Heart left ventricle (tissue), 16 donors: ENCODE data around the gene ACYP1. TPM values are rescaled to one million over a fixed set of nuclear protein-coding genes. Genes with fewer than 3 reads are reported as not detected.

Source experiments
- ATAC-seq, 4 donors: fragments of 200-7000 bp; cut with Tn5 transposase; one replicate each; pipeline ENCODE4 v1.9.1; 2020 to 2022; ENCODE audit warnings: moderate library complexity in 4 of 4, mild to moderate bottlenecking in 3 of 4, moderate number of reproducible peaks in 1 of 4
- DNase-seq, 5 donors: peaks; one replicate each; pipeline ENCODE4 v3.0.0-alpha.2; 2020
- H3K27ac ChIP-seq, 12 donors: fragments of 200-600 bp; sonication (generic) in 4 of 12; one replicate each; pipeline versions ENCODE4 v1.5.0 to v1.8.0; 2016 to 2022; ENCODE audit warnings: mild to moderate bottlenecking in 2 of 12
- H3K27me3 ChIP-seq, 9 donors: fragments of 200-600 bp; sonication (generic) in 2 of 9; one replicate each; pipeline versions ENCODE4 v1.5.1 to v1.8.0; 2016 to 2022; ENCODE audit warnings: mild to moderate bottlenecking in 3 of 9
- H3K36me3 ChIP-seq, 9 donors: fragments of 200-600 bp; sonication (generic) in 2 of 9; one replicate each; pipeline versions ENCODE4 v1.5.0 to v1.8.0; 2018 to 2022; ENCODE audit warnings: mild to moderate bottlenecking in 2 of 9
- H3K4me1 ChIP-seq, 12 donors: fragments of 200-600 bp; sonication (generic) in 4 of 12; one replicate each; pipeline versions ENCODE4 v1.5.0 to v1.8.0; 2016 to 2022; ENCODE audit warnings: mild to moderate bottlenecking in 3 of 12
- H3K4me3 ChIP-seq, 12 donors: fragments of 200-600 bp; sonication (generic) in 4 of 12; one replicate each; pipeline versions ENCODE4 v1.5.0 to v1.8.0; 2017 to 2022; ENCODE audit warnings: mild to moderate bottlenecking in 9 of 12, moderate library complexity in 4 of 12
- H3K9me3 ChIP-seq, 12 donors: fragments of 200-600 bp; sonication (generic) in 4 of 12; one replicate each; pipeline versions ENCODE4 v1.5.0 to v1.8.0; 2016 to 2022; ENCODE audit warnings: mild to moderate bottlenecking in 1 of 12
- POLR2A ChIP-seq, 2 donors: fragments of 450-650 bp; IDR thresholded peaks; one replicate each; pipeline ENCODE4 v1.6.1; 2017; ENCODE audit warnings: antibody characterized with exemption in 2 of 2, mild to moderate bottlenecking in 2 of 2, moderate library complexity in 2 of 2
- WGBS, 4 donors: extraction: QIAGEN DNeasy Blood & Tissue Kit in 2 of 4; methylation state at CpG; one replicate each; pipeline versions ENCODE4 v1.1.5 to v1.1.7; 2013 to 2018; 5-methylcytosine and 5-hydroxymethylcytosine counted together
- intact Hi-C, 10 donors: fragments of 100-400 bp; cut with DNase I; formaldehyde crosslinking; loops; one replicate each; pipeline versions ENCODE4 v1.11.1 to v1.14.2; 2022
- polyA plus RNA-seq, 2 donors: library from polyadenylated mRNA; stranded (reverse); fragments of 200-250 nt; gene quantifications; one replicate each; pipeline ENCODE4 v1.2.3, GENCODE V29; 2013
- total RNA-seq, 9 donors: library from RNA; depleted of rRNA in 2 of 9; stranded (reverse); fragments of >200 nt in 2 of 9; fragmentation: NEBNext Ultra II Directional in 3 of 9; extraction: Animal tissue kit (Norgen Biotek cat#: 25700) in 3 of 9; gene quantifications; one replicate each; pipeline versions ENCODE4 v1.1.0 to v1.2.4, GENCODE V29; 2016 to 2023
- TF ChIP-seq, protein P1 (sequence below), 12 donors: fragments of 200-600 bp; sonication (generic) in 4 of 12; IDR thresholded peaks; one replicate each; pipeline versions ENCODE4 v1.5.0 to v1.8.0; 2018 to 2022; ENCODE audit warnings: antibody characterized with exemption in 12 of 12, mild to moderate bottlenecking in 5 of 12
- donor health status: ischemic (EF 13 %, LVEDD 7.1; RV severe dilation, severe dysfunction).
- donor health status: healthy with polysubstance abuse.
- donor health status: DM: no; HTN: yes; CAD: no.
- donor health status: DM: no; HTN: no; CAD: no.
- donor health status: ischemic (EF 25% LVEDD 6.9; RV normal size, moderate dysfunction).
- donor health status: ischemic (EF 25% LVEDD 5.7; RV mildly dilated, moderate dysfunction).
- donor health status: healthy.
- donor health status: DM: yes; HTN: yes; CAD: no.
- donor health status: ischemic (EF 35%, LVEDD 5.7; RV mildly dilated, moderate dysfunction).
- donor health status: nonischemic (EF 11% LVEDD 7.7; RV severe dilation, severe dysfunction).
- donor health status: DM: yes; HTN: yes; CAD: no.
- donor health status: PGD.
- donor health status: ischemic (EF 29% LVEDD 5.4; RV normal size, mild dysfunction).
- donor health status: nonischemic (EF 23%, LVEDD 6.1; RV moderate dilation, normal function).

ACYP1 gene
- total and polyA plus RNA-seq, 11 donors, result 6.7 to 20.0 (median 11.4) TPM

DNA sequence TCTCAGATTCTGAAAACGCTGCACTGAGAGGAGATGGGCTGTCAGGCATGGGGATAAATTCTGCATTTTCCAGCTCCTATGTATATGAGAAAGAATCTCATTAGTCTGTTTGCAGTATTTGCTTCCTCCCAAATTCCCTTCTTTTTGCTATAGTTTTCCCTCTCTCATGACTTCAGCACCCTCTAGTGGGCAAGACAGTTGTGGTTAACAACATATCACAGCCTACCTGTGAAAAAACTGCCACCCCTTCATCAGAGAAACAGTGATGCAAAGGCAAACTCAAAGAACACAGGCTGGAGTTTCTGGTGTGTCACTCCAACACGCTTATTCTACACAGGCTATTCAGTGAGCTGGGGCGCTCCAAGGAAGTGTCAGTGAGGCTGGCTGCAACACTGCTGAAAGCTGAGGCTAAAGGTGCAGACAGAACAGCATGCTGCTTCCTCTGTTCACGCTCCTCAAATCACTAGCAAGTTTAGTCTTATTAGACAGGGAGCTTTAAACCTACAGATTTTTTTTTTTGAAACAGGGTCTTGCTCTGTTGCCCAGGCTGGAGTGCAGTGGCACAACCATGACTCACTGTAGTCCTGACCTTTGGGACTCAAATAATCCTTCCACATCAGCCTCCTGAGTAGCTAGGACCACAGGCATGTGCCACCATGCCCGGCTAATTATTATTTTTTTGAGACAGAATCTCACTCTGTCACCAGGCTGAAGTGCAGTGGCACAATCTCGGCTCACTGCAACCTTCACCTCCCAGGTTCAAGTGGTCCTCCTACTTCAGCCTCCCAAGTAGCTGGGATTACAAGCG lies 24.9 kb upstream of the ACYP1 start:
- Histone ChIP-seq H3K4me1 (no peaks in the 10 kb centered on the region), H3K4me3 (no peak overlapping the region), H3K9me3 (no peaks in the 10 kb centered on the region), H3K27ac (no peak overlapping the region), H3K36me3 (peaks cover 0 to 99% (median 94%) of the 10 kb centered on the region in 9 donors), H3K27me3 (no peaks in the 10 kb centered on the region)
- TF ChIP-seq, protein P1, sequence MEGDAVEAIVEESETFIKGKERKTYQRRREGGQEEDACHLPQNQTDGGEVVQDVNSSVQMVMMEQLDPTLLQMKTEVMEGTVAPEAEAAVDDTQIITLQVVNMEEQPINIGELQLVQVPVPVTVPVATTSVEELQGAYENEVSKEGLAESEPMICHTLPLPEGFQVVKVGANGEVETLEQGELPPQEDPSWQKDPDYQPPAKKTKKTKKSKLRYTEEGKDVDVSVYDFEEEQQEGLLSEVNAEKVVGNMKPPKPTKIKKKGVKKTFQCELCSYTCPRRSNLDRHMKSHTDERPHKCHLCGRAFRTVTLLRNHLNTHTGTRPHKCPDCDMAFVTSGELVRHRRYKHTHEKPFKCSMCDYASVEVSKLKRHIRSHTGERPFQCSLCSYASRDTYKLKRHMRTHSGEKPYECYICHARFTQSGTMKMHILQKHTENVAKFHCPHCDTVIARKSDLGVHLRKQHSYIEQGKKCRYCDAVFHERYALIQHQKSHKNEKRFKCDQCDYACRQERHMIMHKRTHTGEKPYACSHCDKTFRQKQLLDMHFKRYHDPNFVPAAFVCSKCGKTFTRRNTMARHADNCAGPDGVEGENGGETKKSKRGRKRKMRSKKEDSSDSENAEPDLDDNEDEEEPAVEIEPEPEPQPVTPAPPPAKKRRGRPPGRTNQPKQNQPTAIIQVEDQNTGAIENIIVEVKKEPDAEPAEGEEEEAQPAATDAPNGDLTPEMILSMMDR (IDR thresholded peaks at IDR 0.05), result peak; percentile 67 to 87 (median 78)
- TF ChIP-seq POLR2A (IDR thresholded peaks at IDR 0.05), result no peak
- intact Hi-C loops, result loop anchor here (1.0 to 10.0 kb wide), 13 partner anchors 36 to 231 kb away; partner anchors contain the start of gene MLH3 (in 1 of the 10)
- DNase-seq (peak in 2 of 5 donors; percentile 35 to 39), ATAC-seq (peak; percentile 36 to 71 (median 71))
- 72 to 74% (median 74%) methylated on average over 7 of the region's 7 CpGs for whole genome bisulfite sequencing, 4 donors

- WGBS, 4 donors, result 79 to 100% (median 92%) methylated on average over 2 of the region's 2 CpGs
- peak in 1 of 4 donors; percentile 33 for ATAC-seq
- Histone ChIP-seq H3K4me1 (no peaks in the 10 kb centered on the region), H3K27ac (no peak overlapping the region), H3K36me3 (peaks cover 0 to 99% (median 94%) of the 10 kb centered on the region in 9 donors), H3K27me3 (no peaks in the 10 kb centered on the region), H3K4me3 (no peak overlapping the region), H3K9me3 (no peaks in the 10 kb centered on the region)
- intact Hi-C loops, result loop anchor here (1.0 to 10.0 kb wide), 13 partner anchors 36 to 231 kb away; partner anchors contain the start of gene MLH3 (in 1 of the 10)
- TF ChIP-seq POLR2A (IDR thresholded peaks at IDR 0.05), result no peak
- DNase-seq, result no peak
Measured at GRCh38 chr14:75088153-75088552, 24.3 kb upstream of the ACYP1 start.

GRCh38 chr14:75084513-75084912 lies 20.7 kb upstream of the ACYP1 start:
- intact Hi-C loops, result loop anchor here in 4 of 10 donors (5.0 to 10.0 kb wide), 2 partner anchors 137 to 140 kb away; no protein-coding TSS in a partner anchor
- no peaks in the 10 kb centered on the region for H3K27me3 ChIP-seq
- DNase-seq (no peak), ATAC-seq (no peak)
- H3K36me3 ChIP-seq, result peaks cover 0 to 81% (median 75%) of the 10 kb centered on the region in 9 donors
- no peak overlapping the region for H3K4me3 ChIP-seq
- H3K4me1 ChIP-seq, result peaks cover 0 to 16% (median under 1%) of the 10 kb centered on the region in 12 donors
- H3K27ac ChIP-seq, result no peak overlapping the region
- 47 to 63% (median 58%) methylated on average over 5 of the region's 5 CpGs for WGBS, 4 donors
- no peaks in the 10 kb centered on the region for H3K9me3 ChIP-seq
- no peak for TF ChIP-seq POLR2A (IDR thresholded peaks at IDR 0.05)
- TF ChIP-seq, protein P1 (IDR thresholded peaks at IDR 0.05), result peak in 2 of 12 donors; percentile 7 to 9

- Histone ChIP-seq H3K4me3 (no peak overlapping the region), H3K27me3 (no peaks in the 10 kb centered on the region), H3K9me3 (no peaks in the 10 kb centered on the region), H3K27ac (peak overlapping the region in 1 of 12 donors; percentile 7), H3K4me1 (peaks cover 0 to 16% (median 2%) of the 10 kb centered on the region in 12 donors), H3K36me3 (peaks cover 0 to 71% (median 66%) of the 10 kb centered on the region in 9 donors)
- WGBS, 4 donors, result 91 to 100% (median 93%) methylated on average over 1 of the region's 1 CpG
- ATAC-seq, result no peak
- intact Hi-C loops, result loop anchor here in 4 of 10 donors (5.0 to 10.0 kb wide), 2 partner anchors 136 to 138 kb away; no protein-coding TSS in a partner anchor
- no peak for TF ChIP-seq POLR2A (IDR thresholded peaks at IDR 0.05)
- TF ChIP-seq, protein P1 (IDR thresholded peaks at IDR 0.05), result no peak
- no peak for DNase-seq
Measured at GRCh38 chr14:75083271-75083670, 19.4 kb upstream of the ACYP1 start.
